IMR-90 (cell line): ENCODE results near the gene SRPK3.

Experiments
- BHLHE40 ChIP-seq: fragments of 150-350 bp; IDR thresholded peaks from 2 replicates; pipeline ENCODE4 v1.6.1; 2016; ENCODE audit warnings: mild to moderate bottlenecking, low read depth, low read length
- CHD1 ChIP-seq: IDR thresholded peaks from 2 replicates; pipeline ENCODE4 v1.6.1; 2012; ENCODE audit warnings: low read depth, low read length, improper control_type of control experiment
- MAZ ChIP-seq: IDR thresholded peaks from 2 replicates; pipeline ENCODE4 v1.6.1; 2012; ENCODE audit warnings: low read depth, mild to moderate bottlenecking, low read length, improper control_type of control experiment, moderate library complexity, borderline replicate concordance
- POLR2A ChIP-seq: IDR thresholded peaks from 2 replicates; pipeline ENCODE4 v1.6.1; 2012; ENCODE audit warnings: mild to moderate bottlenecking, low read depth, low read length
- RAD21 ChIP-seq: IDR thresholded peaks from 2 replicates; pipeline ENCODE4 v1.6.1; 2012; ENCODE audit warnings: low read length, improper control_type of control experiment
- RFX5 ChIP-seq: IDR thresholded peaks from 2 replicates; pipeline ENCODE4 v1.8.0; 2012; ENCODE audit warnings: low read depth, mild to moderate bottlenecking, low read length, moderate library complexity
- SMC3 ChIP-seq: fragments of 150-350 bp; IDR thresholded peaks from 2 replicates; pipeline ENCODE4 v1.6.1; 2016; ENCODE audit warnings: low read depth, mild to moderate bottlenecking, antibody characterized with exemption, low read length, moderate library complexity
- TF ChIP-seq, protein P1 (sequence below): conservative IDR thresholded peaks from 2 replicates; pipeline ENCODE4 v1.5.1; 2012; ENCODE audit warnings: mild to moderate bottlenecking, low read depth, low read length, improper control_type of control experiment

- no peak for TF ChIP-seq MAZ
- TF ChIP-seq CHD1: no peak
- no peak for TF ChIP-seq POLR2A
- TF ChIP-seq, protein P1, sequence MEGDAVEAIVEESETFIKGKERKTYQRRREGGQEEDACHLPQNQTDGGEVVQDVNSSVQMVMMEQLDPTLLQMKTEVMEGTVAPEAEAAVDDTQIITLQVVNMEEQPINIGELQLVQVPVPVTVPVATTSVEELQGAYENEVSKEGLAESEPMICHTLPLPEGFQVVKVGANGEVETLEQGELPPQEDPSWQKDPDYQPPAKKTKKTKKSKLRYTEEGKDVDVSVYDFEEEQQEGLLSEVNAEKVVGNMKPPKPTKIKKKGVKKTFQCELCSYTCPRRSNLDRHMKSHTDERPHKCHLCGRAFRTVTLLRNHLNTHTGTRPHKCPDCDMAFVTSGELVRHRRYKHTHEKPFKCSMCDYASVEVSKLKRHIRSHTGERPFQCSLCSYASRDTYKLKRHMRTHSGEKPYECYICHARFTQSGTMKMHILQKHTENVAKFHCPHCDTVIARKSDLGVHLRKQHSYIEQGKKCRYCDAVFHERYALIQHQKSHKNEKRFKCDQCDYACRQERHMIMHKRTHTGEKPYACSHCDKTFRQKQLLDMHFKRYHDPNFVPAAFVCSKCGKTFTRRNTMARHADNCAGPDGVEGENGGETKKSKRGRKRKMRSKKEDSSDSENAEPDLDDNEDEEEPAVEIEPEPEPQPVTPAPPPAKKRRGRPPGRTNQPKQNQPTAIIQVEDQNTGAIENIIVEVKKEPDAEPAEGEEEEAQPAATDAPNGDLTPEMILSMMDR: no peak
- TF ChIP-seq SMC3: no peak
- TF ChIP-seq RAD21: no peak
- no peak for TF ChIP-seq BHLHE40
- TF ChIP-seq RFX5: no peak
Observed at GRCh38 chrX:153789654-153790053, 8.8 kb downstream of the SRPK3 start.
